ENCODE measurements around the gene RNASE7. TPM values are rescaled to one million over a fixed set of nuclear protein-coding genes. Genes with fewer than 3 reads are reported as not detected.

RNASE7 gene
- total RNA-seq, 1 donor from 2014 or later: not detected

DNA sequence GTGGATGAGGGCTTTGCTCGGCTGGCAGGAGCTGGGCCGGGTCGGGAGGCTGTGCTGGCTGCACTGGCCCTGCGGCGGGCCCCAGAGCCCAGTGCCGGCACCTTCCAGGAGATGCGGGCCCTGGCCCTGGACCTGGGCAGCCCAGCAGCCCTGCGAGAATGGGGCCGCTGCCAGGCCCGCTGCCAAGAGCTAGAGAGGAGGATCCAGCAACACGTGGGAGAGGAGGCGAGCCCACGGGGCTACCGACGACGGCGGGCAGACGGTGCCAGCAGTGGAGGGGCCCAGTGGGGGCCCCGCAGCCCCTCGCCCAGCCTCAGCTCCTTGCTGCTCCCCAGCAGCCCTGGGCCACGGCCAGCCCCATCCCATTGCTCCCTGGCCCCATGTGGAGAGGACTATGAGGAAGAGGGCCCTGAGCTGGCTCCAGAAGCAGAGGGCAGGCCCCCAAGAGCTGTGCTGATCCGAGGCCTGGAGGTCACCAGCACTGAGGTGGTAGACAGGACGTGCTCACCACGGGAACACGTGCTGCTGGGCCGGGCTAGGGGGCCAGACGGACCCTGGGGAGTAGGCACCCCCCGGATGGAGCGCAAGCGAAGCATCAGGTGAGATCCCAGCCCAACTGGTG is 39.5 kb downstream of the RNASE7 start:
- DNase-seq: no peak
- Histone ChIP-seq H3K4me1 (peaks cover 11% of the 10 kb centered on the region), H3K27ac (replicated peaks) (no peak overlapping the region), H3K36me3 (peaks cover 99% of the 10 kb centered on the region), H3K9me3 (replicated peaks) (no peaks in the 10 kb centered on the region), H3K27me3 (ENCODE audit: low read depth) (no peaks in the 10 kb centered on the region), H3K4me3 (no peak overlapping the region)
- intact Hi-C loops (cut with micrococcal nuclease): no loop called here
- TF ChIP-seq, protein P1, sequence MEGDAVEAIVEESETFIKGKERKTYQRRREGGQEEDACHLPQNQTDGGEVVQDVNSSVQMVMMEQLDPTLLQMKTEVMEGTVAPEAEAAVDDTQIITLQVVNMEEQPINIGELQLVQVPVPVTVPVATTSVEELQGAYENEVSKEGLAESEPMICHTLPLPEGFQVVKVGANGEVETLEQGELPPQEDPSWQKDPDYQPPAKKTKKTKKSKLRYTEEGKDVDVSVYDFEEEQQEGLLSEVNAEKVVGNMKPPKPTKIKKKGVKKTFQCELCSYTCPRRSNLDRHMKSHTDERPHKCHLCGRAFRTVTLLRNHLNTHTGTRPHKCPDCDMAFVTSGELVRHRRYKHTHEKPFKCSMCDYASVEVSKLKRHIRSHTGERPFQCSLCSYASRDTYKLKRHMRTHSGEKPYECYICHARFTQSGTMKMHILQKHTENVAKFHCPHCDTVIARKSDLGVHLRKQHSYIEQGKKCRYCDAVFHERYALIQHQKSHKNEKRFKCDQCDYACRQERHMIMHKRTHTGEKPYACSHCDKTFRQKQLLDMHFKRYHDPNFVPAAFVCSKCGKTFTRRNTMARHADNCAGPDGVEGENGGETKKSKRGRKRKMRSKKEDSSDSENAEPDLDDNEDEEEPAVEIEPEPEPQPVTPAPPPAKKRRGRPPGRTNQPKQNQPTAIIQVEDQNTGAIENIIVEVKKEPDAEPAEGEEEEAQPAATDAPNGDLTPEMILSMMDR (IDR thresholded peaks at IDR 0.05; ENCODE audit: borderline replicate concordance): no peak

DNA sequence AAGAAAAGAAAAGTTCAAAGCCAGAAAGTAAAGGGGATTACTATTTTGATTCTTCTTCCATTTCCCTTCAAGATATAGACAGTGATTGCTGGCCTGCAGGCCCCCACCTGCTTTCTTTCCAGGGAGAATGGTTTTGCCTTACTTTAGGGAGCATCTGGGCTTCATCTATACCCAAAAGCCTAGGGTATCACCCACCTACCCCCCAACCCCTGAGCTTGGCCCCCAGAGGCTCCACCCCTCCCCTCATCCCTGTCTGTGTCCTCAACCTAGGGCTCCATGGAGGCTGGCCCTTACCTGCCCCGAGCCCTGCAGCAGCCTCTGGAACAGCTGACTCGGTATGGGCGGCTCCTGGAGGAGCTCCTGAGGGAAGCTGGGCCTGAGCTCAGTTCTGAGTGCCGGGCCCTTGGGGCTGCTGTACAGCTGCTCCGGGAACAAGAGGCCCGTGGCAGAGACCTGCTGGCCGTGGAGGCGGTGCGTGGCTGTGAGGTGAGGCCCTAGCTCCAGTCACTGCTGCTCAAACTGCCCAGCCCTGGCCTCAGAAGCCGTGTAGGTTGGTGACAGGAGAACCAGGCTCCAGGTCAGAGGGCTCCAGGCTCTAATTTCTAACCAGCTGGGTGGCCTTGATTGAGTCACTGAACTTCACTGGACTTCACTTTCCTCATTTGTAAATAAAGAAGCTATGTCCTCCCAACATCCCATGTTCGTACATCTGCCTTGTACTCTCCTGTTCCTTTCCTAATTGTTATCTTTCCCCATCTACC is 41.6 kb downstream of the RNASE7 start:
- peaks cover 11% of the 10 kb centered on the region for H3K4me1 ChIP-seq
- TF ChIP-seq, protein P1 (IDR thresholded peaks at IDR 0.05; ENCODE audit: borderline replicate concordance): no peak
- intact Hi-C loops (cut with micrococcal nuclease): no loop called here
- H3K36me3 ChIP-seq: peaks cover 94% of the 10 kb centered on the region
- H3K9me3 ChIP-seq (replicated peaks): no peaks in the 10 kb centered on the region
- no peak overlapping the region for H3K4me3 ChIP-seq
- H3K27me3 ChIP-seq (ENCODE audit: low read depth): no peaks in the 10 kb centered on the region
- no peak for DNase-seq
- no peak overlapping the region for H3K27ac ChIP-seq (replicated peaks)

DNA sequence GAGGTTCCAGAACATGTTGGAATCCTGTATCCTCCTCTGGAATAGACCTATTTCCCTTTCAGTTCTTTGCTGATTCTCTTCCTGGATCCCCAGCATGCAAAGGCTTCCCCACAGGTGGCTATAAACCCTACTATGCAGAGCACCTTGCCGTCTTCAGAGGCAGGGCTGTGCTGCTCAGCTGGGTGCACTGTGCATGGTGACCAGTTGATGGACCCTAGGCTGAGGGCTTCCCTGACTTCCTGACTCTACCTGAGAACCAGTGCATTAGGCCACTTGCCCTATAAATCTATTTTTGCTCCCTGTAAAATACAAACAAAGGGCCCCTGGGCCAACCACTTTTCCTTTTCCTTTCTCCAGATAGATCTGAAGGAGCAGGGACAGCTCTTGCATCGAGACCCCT is 42.2 kb downstream of the RNASE7 start:
- peaks cover 92% of the 10 kb centered on the region for H3K36me3 ChIP-seq
- no peak overlapping the region for H3K4me3 ChIP-seq
- H3K4me1 ChIP-seq: peaks cover 11% of the 10 kb centered on the region
- no peak for DNase-seq
- TF ChIP-seq, protein P1 (IDR thresholded peaks at IDR 0.05; ENCODE audit: borderline replicate concordance): no peak
- no peaks in the 10 kb centered on the region for H3K9me3 ChIP-seq (replicated peaks)
- no peaks in the 10 kb centered on the region for H3K27me3 ChIP-seq (ENCODE audit: low read depth)
- intact Hi-C loops (cut with micrococcal nuclease): no loop called here
- no peak overlapping the region for H3K27ac ChIP-seq (replicated peaks)

DNA sequence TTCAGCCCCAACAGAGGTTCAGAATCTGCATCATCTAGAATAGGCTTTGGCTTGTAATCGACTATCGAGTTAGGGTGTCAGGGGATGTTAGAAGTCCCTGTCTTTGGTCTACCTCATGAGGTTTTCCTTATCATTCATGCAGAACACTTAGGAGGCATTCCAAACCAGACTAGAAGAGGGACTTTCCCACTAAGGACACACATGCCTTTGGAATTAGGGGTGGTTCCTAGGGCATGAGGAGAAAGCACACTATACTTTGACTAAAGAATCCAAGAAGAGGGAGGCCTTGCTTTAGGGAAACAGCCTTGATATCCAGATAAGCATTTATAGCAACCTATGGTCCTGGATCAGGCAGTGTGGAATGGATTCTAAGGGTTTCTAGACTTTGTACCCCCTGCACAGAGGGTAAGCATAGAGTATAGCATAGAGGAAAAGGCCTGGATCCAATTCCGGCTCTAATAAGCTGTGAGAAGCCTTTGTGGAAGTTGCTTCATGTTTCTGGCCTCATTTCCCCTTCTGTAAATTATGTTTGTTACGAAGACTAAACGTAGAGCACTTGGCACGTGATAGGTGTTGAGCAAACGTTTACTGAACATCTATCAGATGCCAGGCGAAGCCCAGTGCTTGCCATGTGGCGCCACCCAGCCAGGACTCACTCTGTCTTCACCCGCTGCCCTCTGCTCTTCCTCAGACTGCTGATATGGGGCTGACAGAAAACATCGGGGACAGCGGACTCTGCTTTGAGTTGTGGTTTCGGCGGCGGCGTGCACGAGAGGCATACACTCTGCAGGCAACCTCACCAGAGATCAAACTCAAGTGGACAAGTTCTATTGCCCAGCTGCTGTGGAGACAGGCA is 43.1 kb downstream of the RNASE7 start:
- intact Hi-C loops (cut with micrococcal nuclease): no loop called here
- H3K4me3 ChIP-seq: no peak overlapping the region
- DNase-seq: no peak
- peak overlapping the region; percentile 58 for H3K27ac ChIP-seq (replicated peaks)
- no peaks in the 10 kb centered on the region for H3K9me3 ChIP-seq (replicated peaks)
- H3K4me1 ChIP-seq: peaks cover 11% of the 10 kb centered on the region
- H3K36me3 ChIP-seq: peaks cover 91% of the 10 kb centered on the region
- H3K27me3 ChIP-seq (ENCODE audit: low read depth): no peaks in the 10 kb centered on the region
- TF ChIP-seq, protein P1 (IDR thresholded peaks at IDR 0.05; ENCODE audit: borderline replicate concordance): no peak

DNA sequence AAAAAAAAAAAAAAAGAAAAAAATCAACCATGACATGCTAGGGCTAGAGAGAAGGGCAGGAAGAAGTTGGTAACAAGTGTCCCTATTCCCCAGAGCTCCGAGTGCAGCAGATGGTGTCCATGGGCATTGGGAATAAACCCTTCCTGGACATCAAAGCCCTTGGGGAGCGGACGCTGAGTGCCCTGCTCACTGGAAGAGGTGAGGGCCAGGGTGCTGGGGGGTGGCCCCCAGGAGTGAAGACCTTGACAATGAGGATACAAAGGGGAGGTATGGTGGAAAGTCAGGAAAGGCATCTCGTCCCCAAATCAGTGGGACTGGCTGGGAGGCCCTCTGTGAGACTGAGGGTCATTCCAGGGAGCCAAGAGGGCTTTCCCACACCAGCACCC is 44.7 kb downstream of the RNASE7 start:
- peaks cover 91% of the 10 kb centered on the region for H3K36me3 ChIP-seq
- no peak for DNase-seq
- H3K9me3 ChIP-seq (replicated peaks): no peaks in the 10 kb centered on the region
- intact Hi-C loops (cut with micrococcal nuclease): no loop called here
- H3K27me3 ChIP-seq (ENCODE audit: low read depth): no peaks in the 10 kb centered on the region
- peak overlapping the region; percentile 27 for H3K27ac ChIP-seq (replicated peaks)
- H3K4me3 ChIP-seq: no peak overlapping the region
- TF ChIP-seq, protein P1 (IDR thresholded peaks at IDR 0.05; ENCODE audit: borderline replicate concordance): no peak
- H3K4me1 ChIP-seq: peaks cover 11% of the 10 kb centered on the region

All from left ventricle myocardium inferior (tissue), 1 donor.